Spinal cord (tissue), 10 donors: ENCODE measurements around the gene TVP23C. TPM values are rescaled to one million over a fixed set of nuclear protein-coding genes. Genes with fewer than 3 reads are reported as not detected.
A peak's percentile ranks its signal among the peaks of the same experiment; 100 is the strongest.

ENCODE experiments used
- DNase-seq, 6 donors: peaks; one replicate each; pipeline versions ENCODE4 v3.0.0 to v3.0.0-alpha.2; 2013 to 2015; ENCODE audit warnings: low spot score in 6 of 6, low read depth in 4 of 6
- H3K27ac ChIP-seq: one replicate; pipeline ENCODE4 v1.5.1; 2013; ENCODE audit warnings: low read depth, low read length, control low read depth
- H3K27me3 ChIP-seq: one replicate; pipeline ENCODE4 v1.6.1; 2013; ENCODE audit warnings: low read length; ENCODE audit not compliant: control insufficient read depth, insufficient read depth
- H3K36me3 ChIP-seq: one replicate; pipeline ENCODE4 v1.6.1; 2013; ENCODE audit warnings: low read length; ENCODE audit not compliant: control insufficient read depth, insufficient read depth
- H3K4me1 ChIP-seq: one replicate; pipeline ENCODE4 v1.6.1; 2013; ENCODE audit warnings: low read length; ENCODE audit not compliant: control insufficient read depth, insufficient read depth
- H3K4me3 ChIP-seq: one replicate; pipeline ENCODE4 v1.5.1; 2013; ENCODE audit warnings: low read depth, low read length, control low read depth
- H3K9me3 ChIP-seq: one replicate; pipeline ENCODE4 v1.6.1; 2013; ENCODE audit warnings: low read length; ENCODE audit not compliant: control insufficient read depth, insufficient read depth
- WGBS: methylation state at CpG from one replicate; pipeline ENCODE4 v1.1.5; 2013; ENCODE audit warnings: missing lambda C conversion rate; ENCODE audit not compliant: insufficient coverage; 5-methylcytosine and 5-hydroxymethylcytosine counted together
- polyA plus RNA-seq, 2 donors: library from polyadenylated mRNA; unstranded; fragments of 120-200 nt; gene quantifications; one replicate each; pipeline ENCODE4 v1.2.1, GENCODE V29; 2013; ENCODE audit not compliant: insufficient read length in 2 of 2
- small RNA-seq: library from RNA; depleted of rRNA; stranded (forward); fragments of <200 nt; gene quantifications from one replicate; pipeline ENCODE3, GENCODE V24; 2014; ENCODE audit warnings: low replicate concordance
- total RNA-seq, 2 donors: library from RNA; depleted of rRNA in 1 of 2; stranded (reverse); fragments of 120-200 nt in 1 of 2; fragments of >200 nt in 1 of 2; gene quantifications; one replicate each; pipeline versions ENCODE4 v1.2.3 to v1.2.4, GENCODE V29; 2013 to 2014
- donor health status: healthy.

The TVP23C gene
- total and polyA plus RNA-seq, 4 donors = 7.4 to 30.7 (median 25.4) TPM

- Histone ChIP-seq H3K27ac (peak overlapping the region; percentile 89), H3K9me3 (no peaks in the 10 kb centered on the region), H3K36me3 (no peaks in the 10 kb centered on the region), H3K4me1 (peaks cover 35% of the 10 kb centered on the region), H3K4me3 (no peak overlapping the region), H3K27me3 (no peaks in the 10 kb centered on the region)
- no peak for DNase-seq
- 63% methylated on average over 4 of the region's 6 CpGs for WGBS
Measured at GRCh38 chr17:15456496-15456895, 106.8 kb downstream of the TVP23C start.

GRCh38 chr17:15454346-15454745, 108.9 kb downstream of the TVP23C start:
- no peak for DNase-seq
- H3K27me3 ChIP-seq = no peaks in the 10 kb centered on the region
- H3K27ac ChIP-seq = no peak overlapping the region
- H3K4me3 ChIP-seq = no peak overlapping the region
- WGBS = 98% methylated on average over 4 of the region's 5 CpGs
- H3K36me3 ChIP-seq = no peaks in the 10 kb centered on the region
- H3K9me3 ChIP-seq = no peaks in the 10 kb centered on the region
- peaks cover 32% of the 10 kb centered on the region for H3K4me1 ChIP-seq

- Histone ChIP-seq H3K4me1 (peaks cover 31% of the 10 kb centered on the region), H3K9me3 (no peaks in the 10 kb centered on the region), H3K36me3 (no peaks in the 10 kb centered on the region), H3K4me3 (no peak overlapping the region), H3K27me3 (no peaks in the 10 kb centered on the region), H3K27ac (peak overlapping the region; percentile 54)
- DNase-seq = no peak
- WGBS = 86% methylated on average over 2 of the region's 3 CpGs
Measured at GRCh38 chr17:15453782-15454181, 109.5 kb downstream of the TVP23C start.

GRCh38 chr17:15453246-15453645, 110.0 kb downstream of the TVP23C start:
- H3K36me3 ChIP-seq = no peaks in the 10 kb centered on the region
- H3K27me3 ChIP-seq = no peaks in the 10 kb centered on the region
- H3K4me1 ChIP-seq = peaks cover 31% of the 10 kb centered on the region
- no peak for DNase-seq
- no peak overlapping the region for H3K4me3 ChIP-seq
- no peaks in the 10 kb centered on the region for H3K9me3 ChIP-seq
- H3K27ac ChIP-seq = peak overlapping the region; percentile 64
- no CpG with 5 or more reads among the region's 4 CpGs for WGBS

- Histone ChIP-seq H3K4me1 (peaks cover 30% of the 10 kb centered on the region), H3K36me3 (no peaks in the 10 kb centered on the region), H3K9me3 (no peaks in the 10 kb centered on the region), H3K27ac (peak overlapping the region; percentile 64), H3K27me3 (no peaks in the 10 kb centered on the region), H3K4me3 (no peak overlapping the region)
- no peak for DNase-seq
- no CpG with 5 or more reads among the region's 1 CpG for WGBS
Measured at GRCh38 chr17:15452746-15453145, 110.5 kb downstream of the TVP23C start.

Small RNA genes lying within 50 kb of the gene (small RNA-seq; reads per million reads assigned to genes)
- gene AC005838.1 (not detected), gene RF00090 (not detected)

Other genes starting within 250 kb of the TVP23C start
- gene TEKT3, start 221.9 kb downstream of the TVP23C start, total RNA-seq = 1 to 10 TPM; 1.7 to 9.3 TPM
- gene TEKT3, start 221.9 kb downstream of the TVP23C start, polyA plus RNA-seq = 1 to 10 TPM; 1.1 to 3.6 TPM
- gene CDRT4, start 95.9 kb downstream of the TVP23C start, total RNA-seq = 1 to 10 TPM; 2.0 to 6.7 TPM
- gene CDRT4, start 95.9 kb downstream of the TVP23C start, polyA plus RNA-seq = 10 to 100 TPM in 1 of 2 donors, 1 to 10 TPM in 1; 2.8 to 17.2 TPM
- gene FBXW10B, start 56.2 kb upstream of the TVP23C start, total RNA-seq = under 1 TPM; 0.50 to 0.69 TPM
- gene FBXW10B, start 56.2 kb upstream of the TVP23C start, polyA plus RNA-seq = 1 to 10 TPM in 1 of 2 donors, under 1 TPM in 1; 0.73 to 1.8 TPM
- 10 to 100 TPM; 30.4 to 36.1 TPM for gene TRIM16, start 120.8 kb upstream of the TVP23C start, total RNA-seq
- gene TRIM16, start 120.8 kb upstream of the TVP23C start, polyA plus RNA-seq = 10 to 100 TPM; 34.7 to 45.7 TPM
- gene ZNF286A, start 136.3 kb upstream of the TVP23C start, total RNA-seq = 10 to 100 TPM; 39.2 to 56.8 TPM
- gene ZNF286A, start 136.3 kb upstream of the TVP23C start, polyA plus RNA-seq = 10 to 100 TPM; 38.6 to 39.8 TPM
- gene TBC1D26, start 168.8 kb upstream of the TVP23C start, total RNA-seq = under 1 TPM; 0.20 to 0.61 TPM
- under 1 TPM; 0.24 to 0.41 TPM for gene TBC1D26, start 168.8 kb upstream of the TVP23C start, polyA plus RNA-seq